Limb (tissue), 2 donors: ENCODE results near the gene METTL8.
"Not testable (repeated sequence)": the region's sequence is repeated elsewhere in the genome, so short reads cannot be mapped to it uniquely, and the experiment has no call there.

Source experiments
- DNase-seq, 2 donors: peaks; one replicate each; pipeline ENCODE4 v3.0.0-alpha.2; 2016; ENCODE audit errors: extremely low spot score in 2 of 2

METTL8 gene

GRCh38 chr2:171315781-171316180 lies 118.0 kb downstream of the METTL8 start:
- peak in 1 of 2 donors; percentile 58 for DNase-seq

- DNase-seq = not testable (repeated sequence)
These were observed 121.6 kb downstream of the METTL8 start for GRCh38 chr2:171312182-171312581.

DNA sequence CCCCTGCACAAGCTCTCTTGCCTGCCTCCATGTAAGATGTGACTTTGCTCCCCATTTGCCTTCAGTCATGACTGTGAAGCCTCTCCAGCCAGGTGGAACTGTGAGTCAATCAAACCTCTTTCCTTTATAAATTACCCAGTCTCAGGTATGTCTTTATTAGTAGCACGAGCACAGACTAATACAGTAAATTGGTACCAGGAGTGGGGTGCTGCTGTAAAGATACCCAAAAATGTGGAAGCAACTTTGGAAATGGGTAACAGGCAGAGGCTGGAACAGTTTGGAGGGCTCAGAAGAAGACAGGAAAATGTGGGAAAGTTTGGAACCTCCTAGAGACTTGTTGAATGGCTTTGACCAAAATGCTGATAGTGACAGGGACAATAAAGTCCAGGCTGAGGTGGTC lies 122.2 kb downstream of the METTL8 start:
- DNase-seq = not testable (repeated sequence)

DNA sequence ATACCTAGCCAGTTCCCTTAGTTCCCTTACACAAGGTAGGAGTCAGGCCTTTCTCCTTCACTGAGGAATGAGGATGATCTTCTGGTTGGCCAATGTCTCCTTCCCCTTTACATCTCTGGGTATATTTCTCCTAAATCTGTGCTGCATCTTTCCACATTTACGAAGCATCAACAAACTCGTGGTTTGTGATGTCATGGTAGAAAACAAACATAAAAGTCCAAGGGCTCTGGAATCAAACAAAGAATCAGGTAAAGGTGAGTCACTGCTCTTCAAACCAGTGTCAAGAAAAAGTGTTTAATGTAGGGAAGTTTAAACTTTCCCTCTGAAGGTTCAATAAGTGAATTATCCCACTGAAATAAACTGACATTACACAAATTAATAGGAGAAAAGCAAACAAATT lies 122.9 kb downstream of the METTL8 start:
- DNase-seq = no peak

DNA sequence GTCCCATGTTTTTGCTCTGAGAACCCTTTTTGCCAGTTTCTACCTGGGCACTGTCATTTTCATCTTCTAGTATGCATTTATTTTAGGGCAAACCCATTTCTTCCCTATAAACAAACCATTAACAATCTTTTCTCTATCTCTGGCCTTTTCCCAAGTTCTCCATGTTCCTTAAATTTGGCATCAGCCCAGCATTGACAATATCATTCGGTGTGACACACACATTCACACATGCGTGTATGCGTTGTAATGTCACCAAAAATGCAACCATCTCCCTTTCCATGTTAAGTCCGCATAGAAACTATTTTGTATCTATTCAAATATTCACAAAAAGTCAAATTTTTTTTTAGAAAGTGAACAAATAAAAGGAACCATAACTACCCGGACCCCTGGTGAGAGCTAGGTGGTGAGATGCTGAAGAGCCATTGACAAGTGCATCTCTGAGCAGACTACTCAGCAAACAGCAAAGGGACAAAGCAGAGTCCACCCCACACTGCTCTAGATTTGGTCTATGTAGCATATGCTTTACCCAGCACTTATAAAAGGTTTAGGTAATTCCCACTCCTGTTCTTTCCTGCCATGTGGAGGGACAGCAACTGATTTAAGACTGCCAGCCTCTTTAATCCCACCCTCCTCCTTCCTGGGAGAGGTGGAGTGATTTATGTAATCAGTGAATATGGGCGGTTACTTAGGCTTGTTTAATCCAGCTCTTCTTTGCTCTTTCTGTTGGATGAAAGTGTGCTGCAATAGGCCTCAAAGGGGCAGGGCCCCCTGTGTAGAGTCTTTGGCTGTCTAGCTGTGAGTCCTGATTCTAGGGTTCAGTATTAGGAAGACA lies 124.1 kb downstream of the METTL8 start:
- DNase-seq = no peak

GRCh38 chr2:171308280-171309054 lies 125.3 kb downstream of the METTL8 start:
- no peak for DNase-seq

DNA sequence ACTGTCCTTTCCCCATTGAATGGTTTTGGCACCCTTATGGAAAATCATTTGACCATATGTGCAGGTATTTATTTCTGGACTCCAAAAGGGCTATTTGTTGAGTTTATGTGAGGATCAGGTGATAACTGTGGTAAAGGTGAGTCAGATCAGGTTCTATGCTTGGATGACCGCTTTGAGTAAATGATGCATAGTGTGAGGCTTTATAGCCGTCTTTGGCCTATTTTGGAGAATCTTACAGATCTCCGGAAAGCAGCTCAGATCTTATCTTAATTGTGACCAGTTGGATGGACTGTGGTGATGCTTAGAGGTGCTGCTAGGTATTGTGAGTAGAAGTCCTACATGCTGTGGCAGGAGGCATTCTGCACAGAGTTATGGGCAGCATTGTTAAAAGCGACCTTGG lies 126.2 kb downstream of the METTL8 start:
- no peak for DNase-seq

- DNase-seq = no peak
These were observed 135.8 kb downstream of the METTL8 start for GRCh38 chr2:171297956-171298355.

DNA sequence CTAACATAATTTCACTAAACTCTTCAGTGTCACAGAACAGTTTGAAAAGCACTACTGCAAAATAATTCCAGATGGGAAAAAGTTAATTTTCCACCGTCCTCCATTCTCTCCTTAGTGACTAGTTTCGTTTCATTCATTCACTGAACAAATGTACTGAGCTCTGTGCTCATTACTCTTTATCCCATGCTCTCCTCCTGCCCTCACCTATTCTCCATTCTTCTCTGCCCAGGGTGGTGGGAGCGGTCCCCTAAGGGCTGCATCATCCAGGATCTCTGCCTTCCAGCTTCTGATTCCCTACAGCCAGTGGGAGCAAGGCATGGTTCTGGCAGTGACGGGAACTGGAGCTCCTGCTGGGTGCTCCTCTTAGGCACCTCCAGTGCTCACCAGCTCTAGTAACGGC lies 139.2 kb downstream of the METTL8 start:
- DNase-seq = no peak

DNA sequence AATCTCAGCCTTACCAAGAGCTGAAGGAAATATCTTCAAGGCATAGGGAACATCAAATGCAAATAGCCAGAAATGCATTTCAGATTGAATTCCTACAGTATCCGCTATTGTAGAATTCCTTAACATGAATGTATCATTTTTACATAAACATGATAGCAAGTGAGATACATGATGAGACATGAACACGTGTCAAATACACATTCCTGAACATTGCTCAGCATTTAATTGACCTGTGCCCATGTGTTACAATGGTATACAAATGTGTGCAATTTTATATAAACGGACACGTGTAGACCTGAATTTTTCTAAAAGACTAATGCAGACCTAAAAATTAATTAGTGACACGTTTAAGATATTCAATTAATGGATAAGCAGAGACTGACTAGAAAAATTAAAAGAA lies 140.1 kb downstream of the METTL8 start:
- no peak for DNase-seq

GRCh38 chr2:171289991-171290390 lies 143.8 kb downstream of the METTL8 start:
- no peak for DNase-seq

DNA sequence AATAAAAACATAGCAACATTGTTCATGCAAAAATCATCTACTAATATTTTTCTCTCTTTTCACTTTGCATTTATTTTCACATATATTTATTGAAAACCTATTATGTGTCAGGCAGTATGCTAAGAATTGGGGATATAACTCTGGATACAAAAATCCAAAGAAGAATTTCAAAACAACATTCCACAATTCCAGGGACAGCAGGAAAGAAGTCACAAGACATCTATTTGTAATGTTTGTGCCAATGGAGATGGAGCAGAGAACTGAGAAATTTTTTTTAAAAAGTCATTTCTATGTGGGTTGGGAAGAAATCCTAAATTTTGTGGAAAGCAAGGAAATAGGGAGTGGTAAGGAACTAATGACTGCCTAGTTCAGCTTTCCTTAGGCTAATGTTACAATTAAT lies 144.5 kb downstream of the METTL8 start:
- DNase-seq = no peak

DNA sequence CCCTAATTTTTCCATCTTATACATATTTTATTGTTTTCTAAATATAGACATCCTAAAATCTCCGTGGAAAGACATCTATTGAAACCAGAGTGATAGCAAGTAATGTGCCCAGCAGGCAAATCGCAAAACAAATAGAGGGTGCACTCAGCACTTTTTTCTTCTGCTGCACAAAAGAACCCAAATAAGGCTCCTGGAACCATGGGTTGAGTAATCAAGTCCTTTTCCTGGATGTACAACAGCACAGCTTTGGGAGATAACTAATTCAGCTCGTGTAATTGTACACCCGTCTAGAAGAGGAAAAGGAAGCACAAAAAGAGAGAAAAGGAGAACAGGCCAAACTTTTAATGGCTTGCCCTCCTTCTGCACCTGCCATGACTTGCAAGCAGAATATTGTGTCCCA lies 146.2 kb downstream of the METTL8 start:
- no peak for DNase-seq

DNA sequence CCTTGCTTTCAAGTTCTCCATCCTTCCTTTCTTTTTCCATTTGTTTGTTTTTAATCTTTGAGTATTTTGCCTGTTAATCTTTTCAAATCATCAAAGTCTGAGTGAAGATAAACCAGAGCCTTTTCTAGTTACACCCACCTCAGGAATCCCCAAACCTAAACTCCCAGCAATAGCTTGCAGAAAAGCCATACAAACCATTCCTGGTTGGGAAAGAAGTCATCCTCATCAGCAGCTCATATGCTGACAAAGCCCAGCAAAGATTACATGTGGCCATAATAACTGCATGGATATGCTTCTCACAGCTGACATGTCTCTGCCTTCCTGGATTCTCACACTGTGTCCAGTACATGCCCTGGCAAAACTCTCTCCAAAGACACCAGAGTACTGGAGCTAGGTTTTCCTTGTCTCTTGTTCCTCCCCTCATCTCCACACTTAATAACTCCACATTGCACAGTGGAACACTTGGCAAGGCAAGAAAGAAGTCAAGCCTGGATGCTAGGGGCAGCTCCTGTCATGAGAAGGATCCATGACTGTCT lies 146.7 kb downstream of the METTL8 start:
- DNase-seq = no peak

- no peak for DNase-seq
These were observed 152.7 kb downstream of the METTL8 start for GRCh38 chr2:171281110-171281509.

DNA sequence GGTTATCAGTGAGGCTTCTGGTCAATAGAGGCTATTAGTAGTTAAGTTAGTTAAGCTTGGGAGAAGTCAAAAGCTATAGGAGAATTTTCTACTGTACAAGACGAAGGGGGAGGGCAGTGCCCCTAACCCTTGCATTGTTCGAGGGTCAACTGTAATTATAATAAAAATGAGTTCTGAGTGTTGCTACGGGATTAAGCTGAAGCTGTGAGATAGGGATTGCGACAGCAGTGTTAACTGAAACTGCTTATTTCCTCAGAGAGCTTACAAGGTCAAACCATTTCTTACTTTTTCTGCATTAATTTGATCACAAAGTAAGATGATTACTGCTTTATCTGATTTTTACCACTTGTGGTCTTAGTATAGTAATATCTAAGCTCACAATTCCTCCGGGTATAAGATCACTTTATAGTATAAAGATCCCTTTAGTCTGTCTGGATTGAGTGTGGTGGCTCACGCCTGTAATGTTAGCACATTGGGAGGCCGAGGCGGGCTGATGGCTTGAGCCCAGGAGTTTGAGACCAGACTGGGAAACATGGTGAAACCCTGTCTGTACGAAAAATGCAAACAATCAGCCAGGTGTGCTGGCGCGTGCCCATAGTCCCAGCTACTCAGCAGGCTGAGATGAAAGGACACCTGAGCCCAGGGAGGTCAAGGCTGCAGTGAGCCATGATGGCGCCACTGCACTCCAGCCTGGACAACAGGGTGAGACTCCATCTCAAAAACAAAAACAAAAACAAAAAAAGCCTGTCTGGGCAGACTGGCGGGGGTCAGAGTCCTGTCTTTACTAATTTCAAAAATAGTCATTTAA lies 153.6 kb downstream of the METTL8 start:
- DNase-seq = no peak

DNA sequence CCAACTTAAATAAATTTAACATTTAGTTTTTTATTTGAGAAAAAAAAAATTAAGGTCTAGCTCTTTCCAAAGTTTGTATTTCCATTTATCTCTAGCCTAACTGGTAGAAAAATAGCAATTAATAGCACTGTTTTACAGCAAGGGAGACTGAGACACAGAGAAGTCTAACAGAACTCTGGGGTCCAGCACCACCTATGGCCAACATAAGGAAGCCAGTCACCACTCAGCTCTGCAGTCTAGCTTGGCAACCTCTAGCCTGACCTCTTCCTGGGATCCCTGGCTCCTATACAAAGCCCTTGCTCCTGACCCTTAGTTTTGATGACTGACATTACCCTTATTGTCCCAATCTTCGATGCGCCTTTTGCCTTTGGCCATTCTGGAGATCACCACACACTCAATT lies 159.0 kb downstream of the METTL8 start:
- DNase-seq = no peak

DNA sequence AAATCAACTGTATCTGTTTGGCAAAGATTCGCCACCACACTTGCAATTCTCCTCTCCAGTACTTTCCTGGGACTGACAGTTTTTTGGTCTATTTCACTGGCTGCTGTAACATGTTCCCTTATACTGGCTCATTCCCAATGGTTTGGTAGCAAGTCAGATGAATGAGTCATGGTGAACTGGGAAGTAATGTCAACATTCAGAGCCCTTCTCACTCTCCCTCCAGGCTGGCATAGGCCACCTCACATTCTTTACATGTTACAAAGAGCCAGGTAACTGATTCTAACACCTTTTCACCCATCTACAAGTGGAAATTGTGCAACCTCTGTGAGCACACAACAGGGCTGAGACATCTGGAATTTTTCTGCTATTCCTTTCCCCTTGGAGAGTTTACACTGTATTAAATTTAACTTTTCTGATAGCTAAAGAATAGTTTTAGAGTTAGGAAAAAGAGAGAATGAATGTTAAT lies 161.8 kb downstream of the METTL8 start:
- no peak for DNase-seq

- DNase-seq = no peak
These were observed 162.4 kb downstream of the METTL8 start for GRCh38 chr2:171271386-171271785.

GRCh38 chr2:171267855-171268629 lies 165.7 kb downstream of the METTL8 start:
- DNase-seq = no peak
